Psoas muscle (tissue), 8 donors: ENCODE data around the gene NINJ1. TPM values are rescaled to one million over a fixed set of nuclear protein-coding genes. Genes with fewer than 3 reads are reported as not detected.
A peak's percentile ranks its signal among the peaks of the same experiment; 100 is the strongest.

Experiments used
- ATAC-seq, 4 donors: fragments of 200-7000 bp; cut with Tn5 transposase; one replicate each; pipeline ENCODE4 v1.9.1; 2020; ENCODE audit warnings: moderate library complexity in 3 of 4, mild to moderate bottlenecking in 2 of 4
- DNase-seq, 2 donors: peaks; one replicate each; pipeline ENCODE4 v3.0.0-alpha.2; 2020
- H3K27ac ChIP-seq: fragments of 200-600 bp; one replicate; pipeline ENCODE4 v1.8.0; 2022
- H3K27me3 ChIP-seq, 3 donors: fragments of 200-600 bp in 1 of 3; one replicate each; pipeline versions ENCODE4 v1.6.1 to v1.8.0; 2013 to 2022; ENCODE audit warnings: low read length in 2 of 3, mild to moderate bottlenecking in 2 of 3, moderate library complexity in 1 of 3; ENCODE audit not compliant: insufficient read depth in 3 of 3
- H3K36me3 ChIP-seq, 2 donors: fragments of 200-600 bp in 1 of 2; one replicate each; pipeline versions ENCODE4 v1.6.1 to v1.8.0; 2013 to 2022; ENCODE audit warnings: low read depth in 1 of 2, mild to moderate bottlenecking in 1 of 2, moderate library complexity in 1 of 2; ENCODE audit not compliant: insufficient read depth in 1 of 2
- H3K4me1 ChIP-seq: fragments of 200-600 bp; one replicate; pipeline ENCODE4 v1.8.0; 2022
- H3K4me3 ChIP-seq: fragments of 200-600 bp; one replicate; pipeline ENCODE4 v1.8.0; 2022; ENCODE audit warnings: mild to moderate bottlenecking
- H3K9me3 ChIP-seq: fragments of 200-600 bp; one replicate; pipeline ENCODE4 v1.8.0; 2022
- CTCF ChIP-seq: fragments of 200-600 bp; IDR thresholded peaks from one replicate; pipeline ENCODE4 v1.8.0; 2022; ENCODE audit warnings: antibody characterized with exemption
- WGBS, 3 donors: extraction: QIAGEN DNeasy Blood & Tissue Kit; methylation state at CpG; one replicate each; pipeline versions ENCODE4 v1.1.6 to v1.1.7; 2013; 5-methylcytosine and 5-hydroxymethylcytosine counted together
- intact Hi-C, 2 donors: fragments of 100-400 bp; cut with DNase I; formaldehyde crosslinking; loops; one replicate each; pipeline versions ENCODE4 v1.11.0 to v1.14.2; 2022
- polyA plus RNA-seq, 3 donors: library from polyadenylated mRNA; stranded (reverse); fragments of 200-250 nt; gene quantifications; one replicate each; pipeline ENCODE4 v1.2.3, GENCODE V29; 2013
- total RNA-seq, 4 donors: library from RNA; stranded (reverse); fragmentation: NEBNext Ultra II Directional in 2 of 4; extraction: Animal tissue kit (Norgen Biotek cat#: 25700) in 2 of 4; gene quantifications; one replicate each; pipeline versions ENCODE4 v1.2.1 to v1.2.4, GENCODE V29; 2021 to 2023
- donor health status: healthy with polysubstance abuse.
- donor health status: DM: no; HTN: no; CAD: no; lungs with moderate emphysema.
- donor health status: Bipolar disorder and iron deficiency.
- donor health status: healthy.
- donor health status: DM: yes; HTN: yes; CAD: no.
- donor health status: DM: no; HTN: no; CAD: no.
- donor health status: DM: no; HTN: no; CAD: no.
- donor health status: DM: yes; HTN: yes; CAD: no.

NINJ1 gene
- total and polyA plus RNA-seq, 7 donors: 17.8 to 40.1 (median 21.3) TPM

GRCh38 chr9:93134740-93135444 lies 841 bp upstream of the NINJ1 start:
- H3K4me1 ChIP-seq: peaks cover 38% of the 10 kb centered on the region
- no peak for TF ChIP-seq CTCF
- no peaks in the 10 kb centered on the region for H3K36me3 ChIP-seq
- peak in 1 of 2 donors; percentile 54 for DNase-seq
- H3K27ac ChIP-seq: peak overlapping the region; percentile 98
- no peaks in the 10 kb centered on the region for H3K27me3 ChIP-seq
- intact Hi-C loops: no loop called here
- H3K9me3 ChIP-seq: no peaks in the 10 kb centered on the region
- peak overlapping the region; percentile 97 for H3K4me3 ChIP-seq
- WGBS, 3 donors: 65 to 80% (median 69%) methylated on average over 14 of the region's 14 CpGs
- peak in 2 of 4 donors; percentile 0 for ATAC-seq

GRCh38 chr9:93133681-93134014 lies 403 bp downstream of the NINJ1 start:
- TF ChIP-seq CTCF: no peak

GRCh38 chr9:93132946-93133680 lies 938 bp downstream of the NINJ1 start:
- Histone ChIP-seq H3K4me3 (peak overlapping the region; percentile 97), H3K36me3 (no peaks in the 10 kb centered on the region), H3K4me1 (peaks cover 54% of the 10 kb centered on the region), H3K27me3 (no peaks in the 10 kb centered on the region), H3K27ac (peak overlapping the region; percentile 98), H3K9me3 (no peaks in the 10 kb centered on the region)
- intact Hi-C loops: no loop called here
- DNase-seq (no peak), ATAC-seq (peak; percentile 7 to 15 (median 10))
- no peak for TF ChIP-seq CTCF
- WGBS, 3 donors: 12 to 27% (median 15%) methylated on average over 21 of the region's 21 CpGs

More at GRCh38 chr9:93133681-93134014, 403 bp downstream of the NINJ1 start:
- WGBS, 3 donors: 0 to 1% (median 0%) methylated on average over 27 to 34 of the region's 34 CpGs
- ATAC-seq (peak; percentile 65 to 75 (median 74)), DNase-seq (peak; percentile 82 to 89)
- Histone ChIP-seq H3K4me3 (peak overlapping the region; percentile 97), H3K27ac (peak overlapping the region; percentile 98), H3K36me3 (no peaks in the 10 kb centered on the region), H3K9me3 (no peaks in the 10 kb centered on the region), H3K27me3 (no peaks in the 10 kb centered on the region), H3K4me1 (peaks cover 50% of the 10 kb centered on the region)
- intact Hi-C loops: no loop called here

GRCh38 chr9:93132287-93132927 lies 1.6 kb downstream of the NINJ1 start:
- no peak for DNase-seq
- peak in 1 of 4 donors; percentile 28 for ATAC-seq
- Histone ChIP-seq H3K36me3 (no peaks in the 10 kb centered on the region), H3K4me3 (peak overlapping the region; percentile 97), H3K9me3 (no peaks in the 10 kb centered on the region), H3K4me1 (peaks cover 61% of the 10 kb centered on the region), H3K27me3 (no peaks in the 10 kb centered on the region), H3K27ac (peak overlapping the region; percentile 98)
- TF ChIP-seq CTCF: no peak
- WGBS, 3 donors: 19 to 41% (median 23%) methylated on average over 12 of the region's 12 CpGs
- intact Hi-C loops: no loop called here
